ENCODE data around the gene LCN15.
"Not testable (repeated sequence)": the region's sequence is repeated elsewhere in the genome, so short reads cannot be mapped to it uniquely, and the experiment has no call there.

LCN15 gene

GRCh38 chr9:136719195-136719880, 45.0 kb downstream of the LCN15 start:
- no peak for DNase-seq

GRCh38 chr9:136718345-136719194, 45.7 kb downstream of the LCN15 start:
- no peak for DNase-seq

GRCh38 chr9:136717399-136717798, 46.9 kb downstream of the LCN15 start:
- DNase-seq = no peak

- DNase-seq = no peak
Observed at GRCh38 chr9:136714893-136715274, 49.4 kb downstream of the LCN15 start.

GRCh38 chr9:136714096-136714892, 50.0 kb downstream of the LCN15 start:
- DNase-seq = no peak

GRCh38 chr9:136713550-136713949, 50.8 kb downstream of the LCN15 start:
- DNase-seq = no peak

- no peak for DNase-seq
Observed at GRCh38 chr9:136712690-136713544, 51.4 kb downstream of the LCN15 start.

GRCh38 chr9:136711751-136712689, 52.3 kb downstream of the LCN15 start, which contains the start of gene DIPK1B:
Gene DIPK1B, plus strand, starts transcription at chr9:136712572. Its CDS starts 94 bp downstream, at chr9:136712666.
- DNase-seq = no peak

GRCh38 chr9:136711219-136711648, 53.1 kb downstream of the LCN15 start:
- DNase-seq = not testable (repeated sequence)

- no peak for DNase-seq
Observed at GRCh38 chr9:136710543-136710942, 53.8 kb downstream of the LCN15 start.
